Measurements from ENCODE around the gene GRID2.
A peak's percentile ranks its signal among the peaks of the same experiment; 100 is the strongest.

GRCh38 chr4:92992758-92993157 is 689.0 kb downstream of the GRID2 start:
- TF ChIP-seq SMC3 (conservative IDR thresholded peaks at IDR 0.05; ENCODE audit: poor library complexity) (no peak), CTCF (IDR thresholded peaks at IDR 0.05; ENCODE audit: poor library complexity, severe bottlenecking) (no peak), RAD21 (conservative IDR thresholded peaks at IDR 0.05) (no peak), EP300 (conservative IDR thresholded peaks at IDR 0.05; ENCODE audit: poor library complexity, severe bottlenecking) (peak; percentile 23), REST (IDR thresholded peaks at IDR 0.05; ENCODE audit: borderline replicate concordance) (peak; percentile 58), POLR2AphosphoS5 (IDR thresholded peaks at IDR 0.05) (no peak), MXI1 (conservative IDR thresholded peaks at IDR 0.05; ENCODE audit: poor library complexity, severe bottlenecking) (no peak), EZH2 (IDR thresholded peaks at IDR 0.05; ENCODE audit: borderline replicate concordance, insufficient read depth, low read length, poor library complexity, severe bottlenecking) (no peak)

Measured in neural cell (in vitro differentiated cells).